GM20000 (cell line): ENCODE data around the gene WNT3A.

Source experiments
- DNase-seq: peaks from one replicate; pipeline ENCODE4 v3.0.0; 2012; ENCODE audit warnings: low spot score
- TF ChIP-seq, protein P1 (sequence below): IDR thresholded peaks from 2 replicates; pipeline ENCODE4 v1.5.1; 2012; ENCODE audit warnings: mild to moderate bottlenecking, control low read depth; ENCODE audit errors: extremely low read depth, missing control alignments

Gene WNT3A

DNA sequence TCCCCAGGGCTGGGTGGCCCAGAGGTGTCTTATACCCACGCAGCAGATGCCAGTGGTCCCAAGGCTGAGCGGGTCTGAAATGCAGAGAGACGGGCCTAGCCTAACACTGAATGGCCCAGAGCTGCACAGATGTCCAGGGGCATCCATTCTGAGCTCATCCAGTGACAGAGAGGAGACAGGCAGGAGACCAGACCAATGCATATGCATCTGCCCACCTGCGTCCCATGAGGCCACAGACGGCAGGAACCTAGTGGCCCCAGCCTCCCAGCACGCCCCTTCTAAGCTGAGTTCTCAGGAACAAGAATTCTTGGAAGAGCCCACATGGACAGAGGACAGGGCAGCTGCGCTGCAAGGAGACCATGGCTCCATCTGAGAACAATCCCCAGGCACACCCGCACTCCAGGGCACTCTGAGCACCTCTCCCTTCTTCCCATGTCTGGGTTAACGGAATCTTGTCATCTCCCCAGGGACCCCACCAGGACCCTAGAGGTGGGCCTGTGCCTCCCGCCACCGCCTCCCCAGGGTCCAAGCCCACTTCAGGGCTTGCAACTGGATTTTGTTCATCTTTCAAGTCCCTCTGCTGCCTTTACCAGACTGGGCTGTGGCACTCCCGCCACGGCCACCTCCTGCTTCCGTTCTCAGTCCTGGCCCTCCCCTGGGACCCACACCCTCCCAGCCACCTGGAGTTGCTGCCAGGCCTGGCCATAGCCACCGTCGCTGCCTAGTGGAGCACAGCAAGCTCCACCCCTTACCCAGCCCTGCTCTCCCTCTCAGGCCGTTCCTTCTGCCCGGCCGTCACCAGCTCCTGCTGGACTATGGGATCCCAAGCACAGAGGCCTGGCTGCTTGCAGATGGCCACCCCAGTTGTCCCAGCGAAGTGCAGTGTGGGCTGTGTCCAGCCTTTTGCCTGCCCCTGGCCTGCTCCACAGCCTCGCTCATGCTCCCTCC lies 3.3 kb downstream of the WNT3A start:
- DNase-seq, result no peak
- TF ChIP-seq, protein P1, sequence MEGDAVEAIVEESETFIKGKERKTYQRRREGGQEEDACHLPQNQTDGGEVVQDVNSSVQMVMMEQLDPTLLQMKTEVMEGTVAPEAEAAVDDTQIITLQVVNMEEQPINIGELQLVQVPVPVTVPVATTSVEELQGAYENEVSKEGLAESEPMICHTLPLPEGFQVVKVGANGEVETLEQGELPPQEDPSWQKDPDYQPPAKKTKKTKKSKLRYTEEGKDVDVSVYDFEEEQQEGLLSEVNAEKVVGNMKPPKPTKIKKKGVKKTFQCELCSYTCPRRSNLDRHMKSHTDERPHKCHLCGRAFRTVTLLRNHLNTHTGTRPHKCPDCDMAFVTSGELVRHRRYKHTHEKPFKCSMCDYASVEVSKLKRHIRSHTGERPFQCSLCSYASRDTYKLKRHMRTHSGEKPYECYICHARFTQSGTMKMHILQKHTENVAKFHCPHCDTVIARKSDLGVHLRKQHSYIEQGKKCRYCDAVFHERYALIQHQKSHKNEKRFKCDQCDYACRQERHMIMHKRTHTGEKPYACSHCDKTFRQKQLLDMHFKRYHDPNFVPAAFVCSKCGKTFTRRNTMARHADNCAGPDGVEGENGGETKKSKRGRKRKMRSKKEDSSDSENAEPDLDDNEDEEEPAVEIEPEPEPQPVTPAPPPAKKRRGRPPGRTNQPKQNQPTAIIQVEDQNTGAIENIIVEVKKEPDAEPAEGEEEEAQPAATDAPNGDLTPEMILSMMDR, result no peak

DNA sequence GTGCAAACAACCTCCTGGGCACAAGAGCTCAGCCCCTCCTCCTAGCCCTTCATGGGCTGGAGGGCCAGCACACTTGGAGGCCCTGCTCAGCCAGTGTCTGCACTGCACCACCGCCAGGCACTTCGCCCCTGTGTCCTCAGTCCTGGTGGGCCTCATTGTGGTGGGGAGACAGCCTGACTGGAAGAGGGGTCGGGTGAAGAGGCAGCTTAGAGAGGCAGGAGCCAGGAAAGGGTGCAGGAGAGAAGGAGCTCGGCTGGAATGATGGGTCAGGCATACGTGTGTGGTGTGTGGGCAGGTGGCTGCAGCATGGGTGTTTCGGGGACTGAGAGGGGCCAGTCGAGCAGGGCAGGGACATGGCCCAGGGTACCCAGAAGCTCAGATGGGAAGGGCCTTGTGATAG lies 4.1 kb downstream of the WNT3A start:
- no peak for DNase-seq
- TF ChIP-seq, protein P1, result no peak

DNA sequence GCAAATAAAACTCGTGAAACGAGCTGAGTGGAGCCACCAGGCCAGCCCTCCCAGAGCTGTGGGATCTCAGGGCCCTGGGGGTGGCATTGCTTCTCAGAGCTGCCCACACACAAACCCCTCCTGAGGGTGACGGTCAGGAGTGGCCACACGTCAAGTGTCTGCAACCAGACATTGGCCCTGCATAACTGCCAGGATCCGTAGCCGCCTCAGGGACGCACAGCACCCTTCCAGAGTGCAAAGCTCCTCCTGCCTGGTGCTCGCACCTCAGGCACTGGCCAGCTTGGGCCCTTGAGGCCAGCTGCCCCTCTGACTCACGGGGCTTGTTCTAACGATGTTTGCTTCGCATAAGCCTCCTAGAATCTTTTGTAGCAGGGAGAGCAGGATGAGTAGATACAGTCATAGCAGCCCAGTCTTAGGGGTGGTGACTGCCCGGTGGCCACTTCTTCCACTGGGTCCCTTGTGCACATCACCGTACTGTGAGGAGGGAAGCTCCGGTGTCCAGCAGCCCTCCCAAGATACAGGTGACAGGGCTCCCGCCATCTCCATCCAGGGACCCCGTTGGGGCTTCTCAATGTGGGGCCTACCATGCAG lies 5.0 kb downstream of the WNT3A start:
- no peak for DNase-seq
- TF ChIP-seq, protein P1, result no peak

DNA sequence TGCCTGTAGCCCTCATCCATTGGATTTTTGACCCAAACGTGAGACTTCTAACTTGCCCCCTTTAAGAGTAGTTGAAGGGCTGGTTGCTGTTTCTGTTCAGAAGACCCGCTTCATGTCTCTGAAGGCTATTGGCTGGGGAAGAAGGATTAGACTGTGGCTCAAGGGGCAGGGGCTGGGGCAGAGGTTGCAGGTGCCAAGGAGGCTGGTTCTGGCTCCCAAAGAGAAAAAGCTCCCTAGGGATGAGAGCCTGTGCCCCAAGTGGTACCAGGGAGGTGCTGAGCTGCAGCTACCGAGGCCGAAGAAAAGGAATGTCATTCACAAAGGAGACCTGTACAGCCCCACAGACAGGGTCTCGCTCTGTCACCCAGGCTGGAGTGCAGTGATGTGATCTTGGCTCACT lies 5.8 kb downstream of the WNT3A start:
- TF ChIP-seq, protein P1, result no peak
- DNase-seq, result no peak

DNA sequence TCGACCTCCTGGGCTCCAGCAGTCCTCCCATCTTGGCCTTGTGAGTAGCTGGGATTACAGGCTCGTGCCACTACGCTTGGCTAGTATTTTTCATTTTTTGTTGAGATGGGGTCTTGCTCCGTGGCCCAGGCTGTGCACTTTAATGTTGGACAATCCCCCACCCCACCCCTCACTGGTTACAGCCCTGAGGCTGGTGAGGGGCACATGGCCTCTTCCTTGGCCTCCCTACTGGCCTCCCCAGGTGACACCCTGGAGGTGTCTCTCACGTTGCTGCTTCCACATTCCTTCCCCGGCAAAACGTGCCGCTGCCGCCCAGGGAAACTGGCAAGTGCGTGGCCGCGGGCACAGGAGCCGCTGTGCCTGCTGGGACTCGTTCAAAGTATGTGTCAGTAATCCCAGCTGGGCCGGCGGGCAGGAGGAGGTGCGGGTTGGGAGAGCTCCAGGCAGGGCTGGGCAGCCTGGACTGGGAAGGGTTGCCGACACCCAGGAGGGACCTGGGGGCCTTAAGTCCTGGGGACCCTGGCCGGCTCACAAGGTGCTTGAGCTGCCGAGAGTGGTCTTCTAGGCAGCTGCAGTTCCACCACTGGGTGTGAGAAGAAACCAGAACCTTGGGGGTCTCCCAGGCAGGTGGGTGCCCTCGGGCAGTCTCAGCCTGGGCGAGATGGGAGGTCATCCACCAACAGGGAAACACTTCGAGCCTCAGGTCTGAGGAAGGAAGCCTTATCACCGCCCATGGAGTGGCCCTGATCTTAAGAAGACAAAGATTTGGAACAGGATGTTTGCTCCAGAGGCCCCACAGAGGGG lies 6.5 kb downstream of the WNT3A start:
- TF ChIP-seq, protein P1, result no peak

DNA sequence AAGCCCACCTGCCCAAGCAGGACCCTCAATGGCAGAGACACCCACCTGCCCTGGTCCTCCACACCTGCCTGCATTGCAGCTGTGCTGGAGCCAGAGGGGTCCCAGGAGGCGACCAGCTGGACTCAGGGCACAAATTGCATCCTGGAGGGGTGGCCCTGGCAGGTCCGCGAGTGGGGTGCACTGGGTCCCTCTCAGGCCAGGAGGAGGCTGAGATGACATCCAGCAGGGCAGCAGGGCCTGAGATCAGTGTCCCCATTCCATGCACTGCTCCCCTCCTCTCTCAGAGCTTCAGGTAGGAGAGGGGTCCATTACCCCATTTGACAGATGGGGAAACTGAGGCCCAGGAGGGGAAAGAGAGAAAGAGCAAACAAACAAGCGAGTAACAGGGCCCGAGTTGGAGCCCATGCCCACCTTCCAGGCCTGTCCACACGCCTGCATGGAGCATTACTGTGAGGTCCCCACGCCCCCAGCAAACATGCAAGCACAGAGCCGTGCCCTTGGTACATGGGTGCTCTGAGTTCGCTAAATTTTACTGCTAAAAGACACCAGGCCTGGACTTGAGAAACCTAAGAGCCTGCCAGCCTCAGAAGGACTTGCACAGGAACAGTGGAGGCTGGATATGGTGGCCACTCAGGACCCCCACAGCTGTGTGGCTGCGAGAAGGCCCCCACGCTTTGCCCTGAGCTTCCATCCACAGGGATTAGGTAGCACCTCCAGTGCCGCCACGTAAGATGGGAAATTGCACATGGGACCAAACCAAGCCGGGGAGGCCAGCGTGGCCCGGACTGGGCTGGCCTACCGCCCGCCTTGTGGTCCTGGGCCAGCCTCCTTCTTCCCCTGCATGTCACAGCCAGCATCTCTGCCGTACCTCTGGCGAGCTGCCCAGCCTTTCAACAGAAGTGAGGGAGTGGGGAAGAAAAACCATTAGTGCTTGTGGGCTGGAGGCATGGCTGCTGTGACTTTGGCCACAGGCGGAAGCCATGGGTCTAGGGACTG lies 7.4 kb downstream of the WNT3A start:
- no peak for DNase-seq
- TF ChIP-seq, protein P1, result no peak

More for the DNA sequence above, 6.5 kb downstream of the WNT3A start:
- no peak for DNase-seq
